Measurements from ENCODE around the gene FAM20B. TPM values are rescaled to one million over a fixed set of nuclear protein-coding genes. Genes with fewer than 3 reads are reported as not detected.

FAM20B gene
- total RNA-seq, 1 donor from 2014 or later: 40.4 TPM

- Mint-ChIP-seq H3K27ac (no peak overlapping the region), H3K27me3 (no peaks in the 10 kb centered on the region), H3K9me3 (no peaks in the 10 kb centered on the region), H3K36me3 (ENCODE audit: low read depth) (peaks cover 15% of the 10 kb centered on the region), H3K4me3 (no peak overlapping the region), H3K4me1 (no peaks in the 10 kb centered on the region)
- intact Hi-C loops (cut with micrococcal nuclease): no loop called here
- no peak for DNase-seq
These were observed 78.3 kb downstream of the FAM20B start for GRCh38 chr1:179103999-179104398.

DNA sequence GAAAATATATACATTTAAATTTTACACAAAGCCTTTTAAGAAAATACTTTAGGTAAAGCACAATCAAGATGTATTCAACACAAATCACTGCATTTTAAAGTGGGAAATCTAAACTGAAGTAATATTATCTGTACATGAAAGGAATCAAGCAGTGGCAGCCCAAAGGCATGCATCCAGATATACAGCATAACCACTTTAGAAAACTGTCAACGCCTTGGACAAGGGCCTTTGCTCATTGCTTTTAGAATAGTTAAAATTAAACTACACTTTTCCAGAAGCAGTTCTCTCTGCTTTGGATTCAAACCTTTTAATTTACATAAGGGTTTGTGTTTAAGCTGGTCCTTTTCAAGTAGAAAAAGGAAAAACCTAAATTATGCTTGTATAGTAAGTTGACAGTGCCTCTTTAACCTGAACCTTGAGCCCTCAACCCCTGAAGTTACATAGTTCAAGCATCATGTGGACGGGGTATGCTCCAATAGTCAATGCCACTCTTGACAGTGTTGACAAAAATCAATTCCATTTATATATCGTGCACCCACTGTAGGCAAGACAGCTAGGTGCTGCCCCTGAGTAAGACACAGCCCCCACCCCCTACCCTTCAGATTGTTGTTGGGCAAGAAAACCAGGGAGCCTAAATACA is 79.0 kb downstream of the FAM20B start:
- intact Hi-C loops (cut with micrococcal nuclease): no loop called here
- no peaks in the 10 kb centered on the region for H3K4me1 Mint-ChIP-seq
- no peaks in the 10 kb centered on the region for H3K9me3 Mint-ChIP-seq
- no peak for DNase-seq
- H3K27ac Mint-ChIP-seq: no peak overlapping the region
- H3K36me3 Mint-ChIP-seq (ENCODE audit: low read depth): peaks cover 19% of the 10 kb centered on the region
- no peaks in the 10 kb centered on the region for H3K27me3 Mint-ChIP-seq
- H3K4me3 Mint-ChIP-seq: no peak overlapping the region

DNA sequence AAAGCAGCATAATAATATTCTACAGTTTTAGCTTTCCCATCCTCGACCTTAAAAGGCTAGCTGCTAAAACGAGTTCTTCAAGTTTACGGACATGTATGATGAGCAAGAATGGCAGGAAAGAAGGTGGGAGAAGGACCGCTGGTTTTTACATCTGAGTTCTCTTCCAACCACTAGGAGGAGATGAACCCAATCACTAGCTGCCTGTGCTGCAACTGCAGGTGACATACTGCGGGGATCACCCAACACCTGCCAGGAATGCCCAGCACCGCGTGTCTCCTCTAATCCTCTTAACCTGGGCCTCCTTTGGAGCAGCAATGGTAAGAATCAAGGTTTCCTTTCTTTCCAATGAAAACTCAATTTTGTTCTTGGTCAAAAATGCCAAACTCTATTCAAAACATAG is 79.7 kb downstream of the FAM20B start:
- no peak for DNase-seq
- intact Hi-C loops (cut with micrococcal nuclease): no loop called here
- Mint-ChIP-seq H3K4me3 (no peak overlapping the region), H3K9me3 (no peaks in the 10 kb centered on the region), H3K4me1 (no peaks in the 10 kb centered on the region), H3K36me3 (ENCODE audit: low read depth) (peaks cover 21% of the 10 kb centered on the region), H3K27me3 (no peaks in the 10 kb centered on the region), H3K27ac (no peak overlapping the region)

- no peak for DNase-seq
- H3K36me3 Mint-ChIP-seq (ENCODE audit: low read depth): peaks cover 16% of the 10 kb centered on the region
- H3K27me3 Mint-ChIP-seq: no peaks in the 10 kb centered on the region
- H3K9me3 Mint-ChIP-seq: no peaks in the 10 kb centered on the region
- intact Hi-C loops (cut with micrococcal nuclease): no loop called here
- no peak overlapping the region for H3K4me3 Mint-ChIP-seq
- H3K4me1 Mint-ChIP-seq: no peaks in the 10 kb centered on the region
- H3K27ac Mint-ChIP-seq: no peak overlapping the region
These were observed 82.3 kb downstream of the FAM20B start for GRCh38 chr1:179107706-179108629.

- Mint-ChIP-seq H3K4me1 (no peaks in the 10 kb centered on the region), H3K27ac (no peak overlapping the region), H3K4me3 (no peak overlapping the region), H3K9me3 (no peaks in the 10 kb centered on the region), H3K27me3 (no peaks in the 10 kb centered on the region), H3K36me3 (ENCODE audit: low read depth) (peaks cover 16% of the 10 kb centered on the region)
- DNase-seq: no peak
- intact Hi-C loops (cut with micrococcal nuclease): no loop called here
These were observed 83.0 kb downstream of the FAM20B start for GRCh38 chr1:179108644-179109043.

DNA sequence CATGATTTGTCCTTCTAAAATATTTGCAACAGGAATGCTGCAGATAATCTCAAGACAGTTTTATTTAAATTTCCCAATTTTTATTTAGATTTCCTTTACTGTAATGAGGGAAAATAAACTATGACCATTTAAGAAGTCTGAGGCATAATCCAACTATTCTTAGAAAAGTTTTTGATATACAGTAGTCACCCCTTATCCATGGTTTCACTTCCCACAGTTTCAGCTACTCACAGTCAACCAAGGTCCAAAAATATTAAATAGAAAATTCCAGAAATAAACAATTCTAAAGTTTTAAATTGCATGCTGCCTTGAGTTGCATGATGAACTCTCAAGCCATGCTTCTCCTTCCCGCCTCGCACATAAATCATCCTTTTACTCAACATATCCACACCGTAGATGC is 89.5 kb downstream of the FAM20B start:
- H3K4me3 Mint-ChIP-seq: no peak overlapping the region
- H3K4me1 Mint-ChIP-seq: no peaks in the 10 kb centered on the region
- H3K36me3 Mint-ChIP-seq (ENCODE audit: low read depth): peaks cover 20% of the 10 kb centered on the region
- no peak for DNase-seq
- no peaks in the 10 kb centered on the region for H3K27me3 Mint-ChIP-seq
- no peaks in the 10 kb centered on the region for H3K9me3 Mint-ChIP-seq
- intact Hi-C loops (cut with micrococcal nuclease): no loop called here
- no peak overlapping the region for H3K27ac Mint-ChIP-seq

GRCh38 chr1:179119513-179119912 is 93.8 kb downstream of the FAM20B start:
- H3K4me1 Mint-ChIP-seq: peaks cover 5% of the 10 kb centered on the region
- peaks cover 19% of the 10 kb centered on the region for H3K36me3 Mint-ChIP-seq (ENCODE audit: low read depth)

DNA sequence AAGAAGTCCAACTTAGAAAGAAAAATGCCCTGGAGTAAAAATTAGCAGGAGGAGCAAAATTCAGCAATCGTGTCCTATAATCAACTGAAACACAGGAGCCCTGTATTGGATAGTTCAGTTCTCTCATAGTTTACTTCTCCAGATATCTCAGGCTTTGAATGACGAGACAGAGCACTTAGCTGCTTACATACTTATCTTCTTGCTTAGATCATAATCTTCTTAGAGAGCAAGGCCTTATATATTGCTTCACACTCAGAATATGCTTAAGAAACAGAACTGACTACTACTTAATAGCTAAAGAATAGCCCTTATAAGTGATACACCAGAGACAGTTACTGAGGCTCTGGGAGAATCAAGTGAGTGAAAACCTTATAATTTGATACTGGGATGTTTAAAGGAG is 95.0 kb downstream of the FAM20B start:
- no peak for DNase-seq
- Mint-ChIP-seq H3K27ac (no peak overlapping the region), H3K4me3 (no peak overlapping the region), H3K4me1 (peaks cover 6% of the 10 kb centered on the region), H3K36me3 (ENCODE audit: low read depth) (peaks cover 20% of the 10 kb centered on the region), H3K27me3 (no peaks in the 10 kb centered on the region), H3K9me3 (no peaks in the 10 kb centered on the region)
- intact Hi-C loops (cut with micrococcal nuclease): loop anchor here (1.0 to 2.0 kb wide), 5 partner anchors 42 to 249 kb away; partner anchors contain the start of genes ABL2 and SOAT1

More at GRCh38 chr1:179119513-179119912, 93.8 kb downstream of the FAM20B start:
- Mint-ChIP-seq H3K27me3 (no peaks in the 10 kb centered on the region), H3K4me3 (no peak overlapping the region), H3K9me3 (no peaks in the 10 kb centered on the region), H3K27ac (no peak overlapping the region)
- intact Hi-C loops (cut with micrococcal nuclease): no loop called here
- DNase-seq: no peak

DNA sequence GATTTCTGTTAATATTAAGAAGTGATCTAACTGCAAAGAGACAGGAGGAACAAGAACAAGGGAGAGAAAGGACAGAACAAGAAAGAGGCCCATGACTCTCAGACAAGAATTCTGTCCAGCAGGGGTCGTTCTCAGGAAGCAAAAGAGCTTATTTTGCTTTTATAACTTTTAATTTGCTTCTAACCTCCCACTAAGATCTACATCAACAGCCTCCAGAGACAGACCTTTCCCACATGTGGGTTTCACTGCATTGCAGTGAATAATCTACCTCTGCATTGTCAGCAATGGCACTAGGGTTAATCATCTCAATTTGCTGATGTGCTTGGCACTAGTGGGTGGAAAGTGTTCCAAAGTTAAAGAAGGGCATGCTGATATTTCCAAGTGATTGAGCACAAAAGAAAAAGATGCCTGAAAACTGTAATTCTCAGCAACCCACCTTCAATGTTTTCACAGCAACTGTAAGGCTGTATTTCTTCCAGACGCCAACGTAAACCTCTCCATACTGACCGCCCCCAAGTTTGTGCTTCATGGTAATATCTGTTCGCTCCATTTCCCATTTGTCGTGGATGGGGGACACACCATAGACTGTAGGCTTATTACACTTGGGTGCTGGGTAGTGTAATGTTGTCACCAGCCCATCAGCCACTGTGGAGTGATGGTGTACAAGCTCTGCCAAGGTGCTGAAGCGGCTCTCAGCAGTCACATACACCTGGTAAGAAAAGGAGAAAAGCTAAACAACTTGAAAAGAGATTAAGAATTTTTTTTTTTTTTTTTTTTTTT is 95.7 kb downstream of the FAM20B start:
- peak; percentile 83 for DNase-seq
- H3K4me3 Mint-ChIP-seq: no peak overlapping the region
- peaks cover 22% of the 10 kb centered on the region for H3K36me3 Mint-ChIP-seq (ENCODE audit: low read depth)
- peaks cover 6% of the 10 kb centered on the region for H3K4me1 Mint-ChIP-seq
- no peak overlapping the region for H3K27ac Mint-ChIP-seq
- H3K27me3 Mint-ChIP-seq: no peaks in the 10 kb centered on the region
- no peaks in the 10 kb centered on the region for H3K9me3 Mint-ChIP-seq
- intact Hi-C loops (cut with micrococcal nuclease): loop anchor here (1.0 to 2.0 kb wide), 5 partner anchors 43 to 248 kb away; partner anchors contain the start of genes ABL2 and SOAT1

- intact Hi-C loops (cut with micrococcal nuclease): no loop called here
- peaks cover 21% of the 10 kb centered on the region for H3K4me1 Mint-ChIP-seq
- H3K9me3 Mint-ChIP-seq: no peaks in the 10 kb centered on the region
- H3K27ac Mint-ChIP-seq: no peak overlapping the region
- no peaks in the 10 kb centered on the region for H3K27me3 Mint-ChIP-seq
- H3K4me3 Mint-ChIP-seq: no peak overlapping the region
- peaks cover 14% of the 10 kb centered on the region for H3K36me3 Mint-ChIP-seq (ENCODE audit: low read depth)
- DNase-seq: no peak
These were observed 99.2 kb downstream of the FAM20B start for GRCh38 chr1:179124873-179125272.

Other genes starting within 250 kb of the FAM20B start
- not detected in 2 replicates for gene ANGPTL1, start 154.8 kb upstream of the FAM20B start, total RNA-seq
- gene TOR3A, start 56.2 kb downstream of the FAM20B start, total RNA-seq: 41.6 and 44.3 TPM in 2 replicates
- 9.9 and 11.1 TPM in 2 replicates for gene ABL2, start 203.8 kb downstream of the FAM20B start, total RNA-seq

Data from activated CD4-positive, alpha-beta T cell treated with anti-CD3 and anti-CD28 coated beads, Interleukin-2, amount 10 ng/mL, durations not matched to agents 24 days and 14 days (primary cell).